ENCODE data around the gene ADK.
"Not testable (repeated sequence)": the region's sequence is repeated elsewhere in the genome, so short reads cannot be mapped to it uniquely, and the experiment has no call there.

ADK gene

GRCh38 chr10:74292871-74293427, 141.9 kb downstream of the ADK start:
- no peak overlapping the region for H3K27ac ChIP-seq
- H3K9ac ChIP-seq: no peak overlapping the region
- no peaks in the 10 kb centered on the region for H3K27me3 ChIP-seq (ENCODE audit: control insufficient read depth, insufficient read depth, low read length)
- H3K9me3 ChIP-seq (ENCODE audit: control insufficient read depth, low read length): no peaks in the 10 kb centered on the region
- H3K36me3 ChIP-seq (ENCODE audit: control insufficient read depth, insufficient read depth, low read length): no peaks in the 10 kb centered on the region
- no peak overlapping the region for H3K4me2 ChIP-seq (ENCODE audit: low read length)
- H3K4me1 ChIP-seq: no peaks in the 10 kb centered on the region
- peaks cover 2% of the 10 kb centered on the region for H3K79me2 ChIP-seq
- TF ChIP-seq, protein P1, sequence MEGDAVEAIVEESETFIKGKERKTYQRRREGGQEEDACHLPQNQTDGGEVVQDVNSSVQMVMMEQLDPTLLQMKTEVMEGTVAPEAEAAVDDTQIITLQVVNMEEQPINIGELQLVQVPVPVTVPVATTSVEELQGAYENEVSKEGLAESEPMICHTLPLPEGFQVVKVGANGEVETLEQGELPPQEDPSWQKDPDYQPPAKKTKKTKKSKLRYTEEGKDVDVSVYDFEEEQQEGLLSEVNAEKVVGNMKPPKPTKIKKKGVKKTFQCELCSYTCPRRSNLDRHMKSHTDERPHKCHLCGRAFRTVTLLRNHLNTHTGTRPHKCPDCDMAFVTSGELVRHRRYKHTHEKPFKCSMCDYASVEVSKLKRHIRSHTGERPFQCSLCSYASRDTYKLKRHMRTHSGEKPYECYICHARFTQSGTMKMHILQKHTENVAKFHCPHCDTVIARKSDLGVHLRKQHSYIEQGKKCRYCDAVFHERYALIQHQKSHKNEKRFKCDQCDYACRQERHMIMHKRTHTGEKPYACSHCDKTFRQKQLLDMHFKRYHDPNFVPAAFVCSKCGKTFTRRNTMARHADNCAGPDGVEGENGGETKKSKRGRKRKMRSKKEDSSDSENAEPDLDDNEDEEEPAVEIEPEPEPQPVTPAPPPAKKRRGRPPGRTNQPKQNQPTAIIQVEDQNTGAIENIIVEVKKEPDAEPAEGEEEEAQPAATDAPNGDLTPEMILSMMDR (IDR thresholded peaks at IDR 0.05): no peak
- H2AFZ ChIP-seq: no peak overlapping the region
- H3K4me3 ChIP-seq (ENCODE audit: low read depth, low read length): no peak overlapping the region

DNA sequence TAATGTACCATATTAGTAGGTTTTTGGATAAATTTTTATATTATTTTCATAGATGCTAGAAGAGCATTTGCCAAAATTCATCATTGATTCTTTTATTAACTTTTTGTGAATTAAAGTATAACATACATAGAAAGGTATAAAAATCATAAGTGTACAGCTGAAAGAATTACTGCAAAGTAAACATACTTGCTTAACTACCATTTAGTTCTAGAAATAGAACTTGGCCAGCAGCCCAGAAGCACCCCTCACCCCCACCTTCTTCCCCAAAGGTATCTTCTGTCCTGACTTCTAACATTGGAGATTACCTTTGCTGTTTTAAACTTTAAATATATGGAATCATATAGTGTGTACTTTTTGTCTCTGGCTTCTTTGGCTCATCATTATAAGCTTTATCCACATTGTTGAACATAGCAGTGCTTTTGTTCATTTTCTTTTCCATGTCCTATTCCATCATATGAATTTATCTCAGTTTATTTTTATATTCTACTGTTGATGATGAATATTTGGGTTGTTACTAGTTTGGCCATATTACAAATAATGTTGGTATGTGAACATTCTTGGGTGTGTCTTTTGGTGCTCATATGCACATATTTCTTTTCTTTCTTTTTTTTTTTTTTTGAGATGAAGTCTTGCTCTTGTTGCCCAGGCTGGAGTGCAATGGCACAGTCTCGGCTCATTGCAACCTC, 142.8 kb downstream of the ADK start:
- no peak overlapping the region for H3K4me3 ChIP-seq (ENCODE audit: low read depth, low read length)
- TF ChIP-seq, protein P1 (IDR thresholded peaks at IDR 0.05): no peak
- H3K27me3 ChIP-seq (ENCODE audit: control insufficient read depth, insufficient read depth, low read length): no peaks in the 10 kb centered on the region

GRCh38 chr10:74297389-74298080, 146.5 kb downstream of the ADK start:
- Histone ChIP-seq H3K9me3 (ENCODE audit: control insufficient read depth, low read length) (no peaks in the 10 kb centered on the region), H3K79me2 (peaks cover 2% of the 10 kb centered on the region), H3K4me2 (ENCODE audit: low read length) (no peak overlapping the region), H3K27ac (no peak overlapping the region), H3K36me3 (ENCODE audit: control insufficient read depth, insufficient read depth, low read length) (no peaks in the 10 kb centered on the region), H2AFZ (no peak overlapping the region), H3K27me3 (ENCODE audit: control insufficient read depth, insufficient read depth, low read length) (no peaks in the 10 kb centered on the region), H3K9ac (no peak overlapping the region), H3K4me3 (ENCODE audit: low read depth, low read length) (no peak overlapping the region), H3K4me1 (no peaks in the 10 kb centered on the region)
- TF ChIP-seq, protein P1 (IDR thresholded peaks at IDR 0.05): no peak

More for the DNA sequence above, 142.8 kb downstream of the ADK start:
- Histone ChIP-seq H3K9me3 (ENCODE audit: control insufficient read depth, low read length) (no peaks in the 10 kb centered on the region), H2AFZ (no peak overlapping the region), H3K4me2 (ENCODE audit: low read length) (no peak overlapping the region), H3K9ac (no peak overlapping the region), H3K36me3 (ENCODE audit: control insufficient read depth, insufficient read depth, low read length) (no peaks in the 10 kb centered on the region), H3K27ac (no peak overlapping the region), H3K4me1 (no peaks in the 10 kb centered on the region), H3K79me2 (peaks cover 2% of the 10 kb centered on the region)

DNA sequence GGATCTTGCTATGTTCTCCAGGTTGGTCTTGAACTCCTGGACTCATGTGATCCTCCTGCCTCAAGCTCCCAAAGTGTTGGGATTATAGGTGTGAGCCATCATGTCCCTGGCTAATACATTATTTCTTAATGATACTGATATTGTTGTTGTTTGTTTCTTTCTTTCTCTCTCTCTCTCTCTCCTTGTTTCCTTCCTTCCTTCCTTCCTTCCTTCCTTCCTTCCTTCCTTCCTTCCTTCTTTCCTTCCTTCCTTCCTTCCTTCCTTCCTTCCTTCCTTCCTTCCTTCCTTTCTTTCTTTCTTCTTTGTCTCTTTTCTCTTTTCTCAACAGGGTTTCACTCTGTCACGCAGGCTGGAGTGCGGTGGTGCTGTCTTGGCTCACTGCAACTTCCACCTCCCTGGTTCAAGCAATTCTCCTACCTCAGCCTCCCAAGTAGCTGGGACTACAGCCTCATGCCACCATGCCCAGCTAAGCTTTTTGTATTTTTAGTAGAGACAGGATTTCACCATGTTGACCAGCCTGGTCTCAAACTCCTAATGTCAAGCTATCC, 149.1 kb downstream of the ADK start:
- H2AFZ ChIP-seq; H3K79me2 ChIP-seq; H3K9ac ChIP-seq; H3K4me2 ChIP-seq (ENCODE audit: low read length); H3K9me3 ChIP-seq (ENCODE audit: control insufficient read depth, low read length); H3K36me3 ChIP-seq (ENCODE audit: control insufficient read depth, insufficient read depth, low read length); H3K27me3 ChIP-seq (ENCODE audit: control insufficient read depth, insufficient read depth, low read length); H3K27ac ChIP-seq; H3K4me1 ChIP-seq; H3K4me3 ChIP-seq (ENCODE audit: low read depth, low read length): not testable (repeated sequence)

DNA sequence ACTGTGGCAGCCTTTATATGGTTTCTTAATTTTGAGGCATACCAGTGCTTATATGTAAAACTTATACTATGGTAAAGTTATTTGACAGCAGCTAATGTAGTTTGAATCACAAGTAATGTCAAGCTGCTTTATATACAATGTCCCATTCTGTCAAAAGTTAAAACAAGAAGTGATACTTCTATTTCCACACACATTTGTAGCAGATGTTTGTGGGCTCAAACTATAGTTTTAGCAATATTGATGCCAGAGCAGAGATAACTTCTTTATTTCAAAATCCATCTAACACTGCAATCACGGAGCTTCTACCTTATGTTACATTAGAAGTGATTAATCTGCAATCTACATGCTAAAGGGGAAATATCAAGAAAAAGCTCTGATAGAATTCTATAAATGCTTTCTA, 149.6 kb downstream of the ADK start:
- no peak overlapping the region for H2AFZ ChIP-seq
- no peak overlapping the region for H3K27ac ChIP-seq
- TF ChIP-seq, protein P1 (IDR thresholded peaks at IDR 0.05): no peak
- H3K27me3 ChIP-seq (ENCODE audit: control insufficient read depth, insufficient read depth, low read length): no peaks in the 10 kb centered on the region
- no peak overlapping the region for H3K4me2 ChIP-seq (ENCODE audit: low read length)
- H3K79me2 ChIP-seq: no peaks in the 10 kb centered on the region
- no peak overlapping the region for H3K4me3 ChIP-seq (ENCODE audit: low read depth, low read length)
- no peak overlapping the region for H3K9ac ChIP-seq
- H3K4me1 ChIP-seq: no peaks in the 10 kb centered on the region
- no peaks in the 10 kb centered on the region for H3K36me3 ChIP-seq (ENCODE audit: control insufficient read depth, insufficient read depth, low read length)
- H3K9me3 ChIP-seq (ENCODE audit: control insufficient read depth, low read length): no peaks in the 10 kb centered on the region

All from parathyroid adenoma (tissue), 2 donors.